Gastroesophageal sphincter (tissue), 4 donors: Measurements from ENCODE around the gene TLX2. TPM values are rescaled to one million over a fixed set of nuclear protein-coding genes. Genes with fewer than 3 reads are reported as not detected.

Source experiments
- ATAC-seq: fragments of 150-250 bp; one replicate; pipeline ENCODE4 v1.9.1; 2016; ENCODE audit warnings: mild to moderate bottlenecking, moderate library complexity
- H3K27ac ChIP-seq, 4 donors: fragments of 200-600 bp; sonication (generic) in 3 of 4; 1 replicate in 3 of 4; 2 replicates in 1 of 4; pipeline ENCODE4 v1.5.1; 2016 to 2019
- H3K27me3 ChIP-seq: fragments of 200-600 bp; sonication (generic); one replicate; pipeline ENCODE4 v1.5.1; 2019
- H3K36me3 ChIP-seq, 2 donors: fragments of 200-600 bp; sonication (generic); one replicate each; pipeline ENCODE4 v1.5.1; 2019; ENCODE audit warnings: control low read depth in 1 of 2
- H3K4me1 ChIP-seq, 3 donors: fragments of 200-600 bp; sonication (generic); 1 replicate in 2 of 3; 2 replicates in 1 of 3; pipeline ENCODE4 v1.5.1; 2016 to 2019; ENCODE audit warnings: control low read depth in 2 of 3
- H3K4me3 ChIP-seq, 2 donors: fragments of 200-600 bp; sonication (generic); one replicate each; pipeline ENCODE4 v1.5.1; 2019; ENCODE audit warnings: mild to moderate bottlenecking in 1 of 2, moderate library complexity in 1 of 2
- H3K9me3 ChIP-seq, 3 donors: fragments of 200-600 bp; sonication (generic); one replicate each; pipeline ENCODE4 v1.5.1; 2017 to 2019; ENCODE audit warnings: control low read depth in 2 of 3
- CTCF ChIP-seq, 4 experiments: fragments of 200-600 bp in 2 of 4; fragments of 450-650 bp in 2 of 4; sonication (generic) in 1 of 4; IDR thresholded peaks; one replicate each; pipeline ENCODE4 v1.5.1; 2017 to 2019; ENCODE audit warnings: antibody characterized with exemption in 4 of 4, mild to moderate bottlenecking in 2 of 4, moderate library complexity in 2 of 4
- EP300 ChIP-seq: sonication (generic); formaldehyde crosslinking; IDR thresholded peaks from one replicate; pipeline ENCODE4 v1.6.1; 2017; ENCODE audit warnings: antibody characterized with exemption, mild to moderate bottlenecking
- POLR2A ChIP-seq, 2 donors: fragments of 450-650 bp; IDR thresholded peaks; one replicate each; pipeline ENCODE4 v1.6.1; 2017; ENCODE audit warnings: antibody characterized with exemption in 2 of 2, mild to moderate bottlenecking in 2 of 2, moderate library complexity in 1 of 2
- POLR2AphosphoS5 ChIP-seq: sonication (generic); formaldehyde crosslinking; IDR thresholded peaks from one replicate; pipeline ENCODE4 v1.6.1; 2017; ENCODE audit warnings: antibody characterized with exemption
- WGBS, 2 donors: methylation state at CpG; one replicate each; pipeline ENCODE4 v1.1.5; 2018; ENCODE audit warnings: low coverage in 1 of 2; 5-methylcytosine and 5-hydroxymethylcytosine counted together
- total RNA-seq, 4 donors: library from RNA; depleted of rRNA; stranded (reverse); fragments of >200 nt; gene quantifications; one replicate each; pipeline ENCODE4 v1.1.0, GENCODE V29; 2016

Gene TLX2
- total RNA-seq, 4 donors from 2014 or later, result 0.27 to 0.94 TPM; not detected in 2

- Histone ChIP-seq H3K4me1 (peaks cover 0 to 65% (median 20%) of the 10 kb centered on the region in 3 donors), H3K4me3 (no peak overlapping the region), H3K9me3 (no peaks in the 10 kb centered on the region), H3K27me3 (peaks cover 76% of the 10 kb centered on the region), H3K36me3 (peaks cover 0 to 22% of the 10 kb centered on the region in 2 donors), H3K27ac (no peak overlapping the region)
- no peak for ATAC-seq
- TF ChIP-seq POLR2A (IDR thresholded peaks at IDR 0.05), result no peak
- TF ChIP-seq EP300, result no peak
- no peak for TF ChIP-seq POLR2AphosphoS5
- TF ChIP-seq CTCF (IDR thresholded peaks at IDR 0.05), result no peak
- 100% methylated on average over 3 of the region's 3 CpGs; no CpG with 5 or more reads in 1 of the 2 donors for WGBS, 2 donors
Measured at GRCh38 chr2:74504591-74504990, 9.7 kb upstream of the TLX2 start.

- Histone ChIP-seq H3K36me3 (peaks cover 0 to 22% of the 10 kb centered on the region in 2 donors), H3K27me3 (peaks cover 76% of the 10 kb centered on the region), H3K4me3 (no peak overlapping the region), H3K4me1 (peaks cover 0 to 60% (median 18%) of the 10 kb centered on the region in 3 donors), H3K9me3 (no peaks in the 10 kb centered on the region), H3K27ac (no peak overlapping the region)
- TF ChIP-seq EP300 (no peak), POLR2A (IDR thresholded peaks at IDR 0.05) (no peak), CTCF (IDR thresholded peaks at IDR 0.05) (no peak), POLR2AphosphoS5 (no peak)
- ATAC-seq, result no peak
- WGBS, 2 donors, result 92 to 100% methylated on average over 3 to 5 of the region's 14 CpGs
Measured at GRCh38 chr2:74505448-74506246, 8.6 kb upstream of the TLX2 start.

GRCh38 chr2:74507145-74507925, 6.9 kb upstream of the TLX2 start, which contains the start of gene PCGF1:
Gene PCGF1 (minus strand): TSS chr2:74507695. CDS start chr2:74507668, 27 bp downstream.
- Histone ChIP-seq H3K27me3 (peaks cover 76% of the 10 kb centered on the region), H3K36me3 (peaks cover 0 to 22% of the 10 kb centered on the region in 2 donors), H3K9me3 (no peaks in the 10 kb centered on the region), H3K27ac (peak within 1 kb of the TSS; percentile 96 to 99 (median 96)), H3K4me3 (peak within 1 kb of the TSS; percentile 86 to 92), H3K4me1 (peaks cover 0 to 56% (median 18%) of the 10 kb centered on the region in 3 donors)
- WGBS, 2 donors, result no CpG with 5 or more reads among the region's 56 CpGs
- ATAC-seq, result peak; percentile 97
- peak in 2 of 4 experiments; percentile 3 to 40 for TF ChIP-seq CTCF (IDR thresholded peaks at IDR 0.05)
- TF ChIP-seq EP300, result no peak
- peak; percentile 35 to 51 for TF ChIP-seq POLR2A (IDR thresholded peaks at IDR 0.05)
- peak; percentile 76 for TF ChIP-seq POLR2AphosphoS5

- 17 to 34% methylated on average over 2 to 6 of the region's 38 CpGs for WGBS, 2 donors
- Histone ChIP-seq H3K4me1 (peaks cover 0 to 50% (median 18%) of the 10 kb centered on the region in 3 donors), H3K4me3 (peak overlapping the region; percentile 86 to 92), H3K27me3 (peaks cover 76% of the 10 kb centered on the region), H3K9me3 (no peaks in the 10 kb centered on the region), H3K27ac (peak overlapping the region; percentile 96 to 99 (median 96)), H3K36me3 (peaks cover 0 to 22% of the 10 kb centered on the region in 2 donors)
- ATAC-seq, result no peak
- no peak for TF ChIP-seq POLR2A (IDR thresholded peaks at IDR 0.05)
- no peak for TF ChIP-seq POLR2AphosphoS5
- no peak for TF ChIP-seq EP300
Measured at GRCh38 chr2:74507926-74508520, 6.2 kb upstream of the TLX2 start.

GRCh38 chr2:74510272-74510671, 4.0 kb upstream of the TLX2 start:
- Histone ChIP-seq H3K36me3 (peaks cover 0 to 11% of the 10 kb centered on the region in 2 donors), H3K27ac (no peak overlapping the region)
- WGBS, 2 donors, result 64 to 80% methylated on average over 1 to 4 of the region's 4 CpGs

More at GRCh38 chr2:74510272-74510671, 4.0 kb upstream of the TLX2 start:
- Histone ChIP-seq H3K4me1 (peaks cover 0 to 50% (median 30%) of the 10 kb centered on the region in 3 donors), H3K4me3 (no peak overlapping the region), H3K27me3 (peaks cover 76% of the 10 kb centered on the region), H3K9me3 (no peaks in the 10 kb centered on the region)
- TF ChIP-seq EP300 (no peak), POLR2A (IDR thresholded peaks at IDR 0.05) (no peak), CTCF (IDR thresholded peaks at IDR 0.05) (no peak), POLR2AphosphoS5 (no peak)
- no peak for ATAC-seq
